NCI-H2171 (cell line): ENCODE data around the gene RNU6-9.
"Not testable (repeated sequence)": the region's sequence is repeated elsewhere in the genome, so short reads cannot be mapped to it uniquely, and the experiment has no call there.

Experiments used
- DNase-seq: peaks from one replicate; lab custom pipeline; 2025; lab: John Stamatoyannopoulos, UW

The RNU6-9 gene

DNA sequence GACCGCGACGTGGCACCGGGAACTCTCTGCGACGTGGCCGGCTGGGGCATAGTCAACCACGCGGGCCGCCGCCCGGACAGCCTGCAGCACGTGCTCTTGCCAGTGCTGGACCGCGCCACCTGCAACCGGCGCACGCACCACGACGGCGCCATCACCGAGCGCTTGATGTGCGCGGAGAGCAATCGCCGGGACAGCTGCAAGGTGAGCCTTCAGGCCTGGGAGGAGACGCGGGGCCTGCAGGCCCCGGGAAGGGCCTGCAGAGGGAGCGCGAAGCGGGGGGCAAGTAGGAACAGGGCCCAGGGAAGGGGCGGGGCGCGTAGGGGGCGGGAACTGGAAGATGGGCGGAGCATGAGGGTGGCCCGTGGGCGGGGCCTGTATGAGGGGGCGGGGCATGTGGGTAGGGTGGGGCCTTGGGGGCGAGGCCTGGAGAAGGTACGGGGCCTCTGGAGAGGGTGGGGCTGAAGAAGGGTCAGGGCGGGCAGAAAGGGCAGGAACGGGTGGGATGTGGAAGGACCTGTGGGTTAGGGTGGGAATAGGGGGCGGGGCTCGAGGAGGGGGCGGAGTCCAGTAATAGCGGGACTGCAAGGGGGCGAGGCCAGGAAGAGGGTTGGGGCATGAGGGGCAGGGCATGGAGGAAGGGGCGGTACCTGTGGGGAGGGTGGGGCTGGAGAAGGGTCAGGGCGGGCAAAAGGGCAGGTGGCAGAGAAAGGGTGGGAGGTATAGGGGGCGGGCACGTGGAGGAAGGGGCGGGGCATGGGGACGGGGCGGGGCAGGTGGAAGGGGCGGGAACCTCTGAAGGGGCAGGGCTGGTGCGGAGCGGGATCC is 31.3 kb upstream of the RNU6-9 start:
- no peak for DNase-seq

DNA sequence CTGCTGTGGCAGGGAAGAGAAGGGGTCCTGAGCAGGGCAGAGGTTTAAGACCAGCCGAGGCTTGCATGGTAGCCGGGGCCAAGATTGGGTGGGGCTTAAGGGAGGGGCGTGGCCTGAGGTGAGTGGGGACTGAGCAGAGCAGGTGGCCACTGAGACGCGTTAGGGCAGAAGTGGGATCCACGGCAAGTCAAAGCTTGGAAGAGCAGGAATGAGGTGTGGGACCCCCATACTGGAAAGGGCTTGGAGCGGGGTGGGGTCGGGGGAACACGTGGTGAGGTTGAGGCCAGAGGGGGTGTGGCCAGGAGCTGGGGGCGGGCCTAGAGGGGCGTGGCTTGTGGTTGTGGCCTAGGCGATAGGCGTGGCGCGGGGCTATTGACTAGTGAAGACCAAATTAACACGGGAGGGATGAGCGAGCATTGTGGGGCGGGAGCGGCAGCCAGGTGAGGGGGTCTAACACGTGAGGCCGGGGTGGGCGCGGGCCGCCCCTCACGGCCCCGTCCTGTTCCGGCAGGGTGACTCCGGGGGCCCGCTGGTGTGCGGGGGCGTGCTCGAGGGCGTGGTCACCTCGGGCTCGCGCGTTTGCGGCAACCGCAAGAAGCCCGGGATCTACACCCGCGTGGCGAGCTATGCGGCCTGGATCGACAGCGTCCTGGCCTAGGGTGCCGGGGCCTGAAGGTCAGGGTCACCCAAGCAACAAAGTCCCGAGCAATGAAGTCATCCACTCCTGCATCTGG is 30.5 kb upstream of the RNU6-9 start:
- DNase-seq: no peak

DNA sequence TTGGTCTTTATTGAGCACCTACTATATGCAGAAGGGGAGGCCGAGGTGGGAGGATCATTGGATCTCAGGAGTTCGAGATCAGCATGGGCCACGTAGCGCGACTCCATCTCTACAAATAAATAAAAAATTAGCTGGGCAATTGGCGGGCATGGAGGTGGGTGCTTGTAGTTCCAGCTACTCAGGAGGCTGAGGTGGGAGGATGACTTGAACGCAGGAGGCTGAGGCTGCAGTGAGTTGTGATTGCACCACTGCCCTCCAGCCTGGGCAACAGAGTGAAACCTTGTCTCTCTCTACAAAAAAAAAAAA is 30.0 kb upstream of the RNU6-9 start:
- DNase-seq: no peak

- no peak for DNase-seq
Measured at GRCh38 chr19:866769-867300, 26.4 kb upstream of the RNU6-9 start.

GRCh38 chr19:867301-867793 is 25.9 kb upstream of the RNU6-9 start:
- no peak for DNase-seq

- no peak for DNase-seq
Measured at GRCh38 chr19:867855-868457, 25.3 kb upstream of the RNU6-9 start.

DNA sequence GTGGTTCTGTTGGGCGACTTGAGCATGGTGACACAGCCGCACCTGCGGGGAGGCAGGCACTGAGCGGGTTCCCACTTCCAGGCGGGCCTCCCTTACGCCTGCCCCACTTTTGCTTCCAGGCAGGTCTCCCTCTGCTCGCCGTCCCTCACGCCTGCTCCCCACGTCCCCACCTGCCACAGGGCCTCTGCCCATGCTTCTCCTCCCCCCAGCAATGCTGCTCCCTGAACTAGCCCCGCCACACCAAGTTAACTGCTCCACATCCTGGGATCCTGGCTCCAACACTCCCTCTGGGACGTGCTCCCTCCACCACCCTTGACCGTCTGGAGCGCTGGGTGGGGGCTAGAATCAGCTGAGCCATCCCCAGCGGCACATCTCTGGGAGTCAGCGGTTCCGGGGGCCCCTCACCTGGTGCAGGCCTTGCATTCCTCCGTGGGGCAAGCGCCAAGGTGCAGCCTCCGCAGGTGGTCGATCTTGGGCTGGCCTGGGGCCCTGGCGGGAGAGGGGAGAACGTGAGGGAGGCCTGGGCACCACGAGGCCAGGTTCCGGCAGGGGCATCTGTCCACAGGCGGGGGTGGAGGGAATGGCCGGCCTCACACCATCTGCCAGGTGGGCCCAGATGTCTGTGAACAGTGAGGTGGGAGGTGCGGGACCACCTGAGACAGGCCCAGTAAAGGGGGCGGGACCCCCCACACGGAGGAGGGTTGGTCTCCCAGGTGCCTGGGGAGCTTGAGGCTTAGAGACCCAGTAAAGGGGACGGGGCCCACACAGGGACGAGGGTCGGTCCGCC is 24.6 kb upstream of the RNU6-9 start:
- no peak for DNase-seq

DNA sequence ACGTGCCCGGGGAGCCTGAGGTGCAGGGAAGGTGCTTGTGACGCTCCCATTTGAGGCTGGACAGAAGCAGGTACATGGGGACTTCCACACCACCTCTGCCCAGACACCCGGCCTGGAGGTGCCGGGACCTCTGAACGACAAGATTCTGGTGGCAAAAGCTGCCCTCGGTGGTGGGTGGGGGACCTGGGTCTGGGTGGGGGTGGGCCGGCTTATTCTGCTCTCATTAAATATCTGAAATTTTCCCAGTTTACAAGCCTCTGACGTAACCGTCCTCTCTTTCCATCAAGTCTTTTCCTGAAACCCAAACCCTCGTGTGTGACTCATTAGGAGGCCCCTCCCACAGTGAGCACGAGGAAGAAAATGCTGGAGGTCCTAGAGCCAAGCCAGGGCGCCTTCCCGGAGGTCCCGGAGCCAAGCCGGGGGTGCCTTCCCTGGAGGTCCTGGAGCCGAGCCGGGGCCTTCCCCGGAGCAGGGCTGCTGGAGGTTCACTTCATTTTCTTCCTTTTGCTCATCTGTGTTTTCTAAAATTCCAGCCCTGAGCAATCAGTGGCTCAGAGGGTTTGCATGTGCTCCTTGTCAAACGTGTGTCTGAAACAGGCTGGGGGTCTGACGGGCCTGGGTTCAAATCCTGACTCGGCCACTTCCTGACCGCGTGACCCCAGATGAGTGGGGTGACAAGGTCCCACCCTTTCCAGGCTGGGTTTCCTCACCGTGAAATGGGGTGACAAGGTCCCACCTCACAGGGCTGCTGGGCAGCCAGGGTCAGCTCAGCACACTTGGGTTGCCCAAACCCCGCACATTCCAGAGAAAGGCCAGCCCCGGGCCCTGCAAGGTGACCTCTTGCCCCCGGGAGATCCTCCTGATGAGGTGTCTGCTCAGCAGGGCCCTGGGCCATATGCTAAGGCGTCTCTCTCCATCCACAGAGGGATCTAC is 23.8 kb upstream of the RNU6-9 start:
- no peak for DNase-seq

GRCh38 chr19:870314-870713 is 23.0 kb upstream of the RNU6-9 start:
- DNase-seq: no peak

DNA sequence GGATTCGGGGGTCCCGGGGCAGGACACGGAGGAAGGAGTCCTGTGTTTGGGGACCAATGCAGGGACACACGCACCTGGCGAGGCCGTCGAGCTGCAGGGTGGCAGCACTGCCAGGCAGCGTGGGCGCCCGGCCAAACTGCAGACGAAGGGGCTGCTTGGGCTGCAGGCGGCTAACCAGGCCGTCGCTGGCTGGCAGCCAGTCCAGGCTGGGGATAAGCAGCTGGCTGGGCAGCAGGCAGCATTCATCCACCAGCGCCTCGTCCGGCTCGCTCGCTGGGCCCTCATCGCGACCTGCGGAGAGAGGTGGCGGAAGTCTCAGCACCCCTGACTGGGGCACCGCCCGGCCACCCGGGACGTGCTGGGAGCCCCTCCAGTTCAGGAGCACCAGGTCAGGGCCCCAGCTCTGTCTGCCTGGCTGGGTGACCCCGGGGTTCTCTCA is 22.3 kb upstream of the RNU6-9 start:
- no peak for DNase-seq

DNA sequence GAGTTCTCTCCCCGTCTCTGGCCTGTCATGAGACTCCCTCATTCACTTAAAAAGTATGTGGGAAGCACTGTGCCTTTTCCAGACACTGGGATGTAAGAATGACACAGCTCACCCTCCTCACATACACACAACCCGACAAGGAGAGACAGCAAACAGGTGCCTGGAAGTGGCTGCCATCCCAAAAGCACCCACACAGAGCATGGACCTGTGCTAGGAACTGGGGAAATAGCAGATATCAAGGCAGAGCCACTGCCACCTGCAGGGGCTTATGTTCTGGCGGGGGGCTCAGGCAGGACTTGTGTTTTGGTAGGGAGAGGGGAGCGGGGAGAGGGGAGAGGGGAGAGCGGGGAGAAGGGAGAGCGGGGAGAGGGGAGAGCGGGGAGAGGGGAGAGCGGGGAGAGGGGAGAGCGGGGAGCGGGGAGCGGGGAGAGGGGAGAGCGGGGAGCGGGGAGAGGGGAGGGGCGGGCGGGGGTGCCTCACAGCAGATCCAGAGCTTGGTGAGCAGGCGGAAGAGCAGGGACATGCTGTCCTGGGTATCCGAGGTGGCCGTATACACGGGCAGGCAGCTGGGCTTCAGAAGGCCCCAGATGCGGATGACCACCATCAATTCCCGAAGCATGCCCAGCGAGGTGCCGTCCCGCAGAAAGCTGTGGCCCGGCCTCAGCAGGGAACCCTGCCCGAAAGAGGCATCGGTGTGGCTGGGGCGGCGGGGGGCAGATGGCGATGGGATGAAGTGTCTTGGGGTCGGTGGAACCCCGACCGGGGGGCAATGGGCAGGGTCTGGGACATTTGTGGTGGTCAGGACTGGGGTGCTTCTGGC is 21.6 kb upstream of the RNU6-9 start:
- no peak for DNase-seq

GRCh38 chr19:872266-872951 is 20.9 kb upstream of the RNU6-9 start:
- peak; percentile 77 for DNase-seq

DNA sequence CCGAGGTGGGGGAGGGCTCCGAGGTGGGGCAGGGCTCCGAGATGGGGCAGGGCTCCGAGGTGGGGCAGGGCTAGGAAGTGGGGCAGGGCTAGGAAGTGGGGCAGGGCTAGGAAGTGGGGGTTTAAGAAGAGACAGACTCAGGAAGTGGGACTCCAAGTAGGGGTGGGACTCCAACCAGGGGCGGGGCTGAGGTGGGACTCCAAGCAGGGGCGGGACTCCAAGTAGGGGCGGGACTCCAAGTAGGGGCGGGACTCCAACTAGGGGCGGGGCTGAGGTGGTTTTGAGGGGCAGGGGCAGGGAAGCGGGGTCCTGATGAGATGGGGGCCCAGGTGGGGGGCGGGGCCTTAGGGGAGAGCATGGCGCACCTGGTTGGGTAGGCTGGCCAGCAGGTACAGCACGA is 20.2 kb upstream of the RNU6-9 start:
- DNase-seq: no peak

DNA sequence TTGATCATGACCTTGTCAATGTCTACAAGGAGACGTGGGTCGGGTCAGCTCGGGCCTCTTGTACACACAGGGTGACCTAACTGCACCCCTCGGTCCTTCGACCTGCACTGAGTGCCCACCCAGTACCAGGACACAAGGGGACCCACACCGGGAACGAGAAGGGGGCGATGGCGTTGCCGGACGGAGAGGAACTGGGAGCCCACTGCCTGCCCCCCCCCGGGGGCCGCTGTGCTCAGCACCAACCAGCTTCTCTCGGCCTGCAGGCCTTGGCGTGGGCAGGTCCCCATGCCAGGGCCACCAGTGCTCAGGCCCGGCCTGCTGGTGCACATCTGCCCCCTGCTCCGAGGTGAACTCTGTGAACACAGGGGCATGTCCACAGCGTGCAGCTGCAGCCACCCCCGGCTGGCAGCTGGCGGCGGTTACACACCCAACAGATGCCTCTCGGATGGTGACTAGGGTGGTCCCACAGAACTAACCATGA is 19.7 kb upstream of the RNU6-9 start:
- DNase-seq: no peak

GRCh38 chr19:875265-875879 is 17.9 kb upstream of the RNU6-9 start:
- no peak for DNase-seq

- no peak for DNase-seq
Measured at GRCh38 chr19:876089-876488, 17.2 kb upstream of the RNU6-9 start.

DNA sequence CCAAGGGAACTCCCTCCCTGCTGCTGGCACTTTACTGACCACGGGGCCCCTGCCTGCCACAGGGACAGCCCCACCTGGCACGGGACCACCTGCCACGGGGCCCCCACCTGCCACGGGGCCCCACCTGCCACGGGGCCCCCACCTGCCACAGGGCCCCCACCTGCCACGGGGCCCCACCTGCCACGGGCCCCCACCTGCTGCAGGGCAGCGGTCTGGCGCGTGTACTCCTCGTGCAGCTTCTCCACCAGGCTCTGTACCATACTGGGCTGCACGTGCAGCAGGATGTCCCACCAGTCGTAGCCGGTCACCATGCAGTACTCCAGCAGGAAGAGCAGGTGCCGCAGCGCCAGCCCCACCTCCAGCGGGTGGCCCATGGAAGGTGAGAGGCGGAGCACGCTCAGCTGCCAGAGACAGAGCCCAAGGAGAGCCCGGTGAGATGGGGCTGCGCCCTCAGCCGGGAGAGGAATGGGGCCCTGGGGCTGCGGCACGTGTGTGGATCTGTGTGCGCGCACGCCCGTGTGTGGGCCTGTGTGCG is 16.4 kb upstream of the RNU6-9 start:
- no peak for DNase-seq

- not testable (repeated sequence) for DNase-seq
Measured at GRCh38 chr19:877992-878660, 15.2 kb upstream of the RNU6-9 start.
